Stimulated activated CD8-positive, alpha-beta memory T cell treated with anti-CD3 and anti-CD28 coated beads, Interleukin-15, amount 100 ng/mL, for 24 hours (primary cell): ENCODE results near the gene AGPAT4.
"Not testable (repeated sequence)": the region's sequence is repeated elsewhere in the genome, so short reads cannot be mapped to it uniquely, and the experiment has no call there.

Experiments
- DNase-seq: peaks from one replicate; pipeline ENCODE4 v3.0.0-alpha.2; 2020; ENCODE audit warnings: low read depth

The AGPAT4 gene

GRCh38 chr6:161273752-161274487, at the start of gene AGPAT4:
AGPAT4 (minus strand) TSS chr6:161274061; CDS start chr6:161232213, 41,848 bp downstream.
- no peak for DNase-seq

- no peak for DNase-seq
Measured at GRCh38 chr6:161319231-161319630, 45.4 kb upstream of the AGPAT4 start.

GRCh38 chr6:161318456-161318855, 44.6 kb upstream of the AGPAT4 start:
- no peak for DNase-seq

- no peak for DNase-seq
Measured at GRCh38 chr6:161316531-161316930, 42.7 kb upstream of the AGPAT4 start.

- DNase-seq, result not testable (repeated sequence)
Measured at GRCh38 chr6:161315246-161315917, 41.5 kb upstream of the AGPAT4 start.

GRCh38 chr6:161314541-161315245, 40.8 kb upstream of the AGPAT4 start:
- not testable (repeated sequence) for DNase-seq

GRCh38 chr6:161313940-161314509, 40.2 kb upstream of the AGPAT4 start:
- no peak for DNase-seq

GRCh38 chr6:161313475-161313874, 39.6 kb upstream of the AGPAT4 start:
- DNase-seq, result not testable (repeated sequence)

GRCh38 chr6:161309774-161310173, 35.9 kb upstream of the AGPAT4 start:
- not testable (repeated sequence) for DNase-seq

- no peak for DNase-seq
Measured at GRCh38 chr6:161308075-161308655, 34.3 kb upstream of the AGPAT4 start.

- no peak for DNase-seq
Measured at GRCh38 chr6:161305860-161306259, 32.0 kb upstream of the AGPAT4 start.

GRCh38 chr6:161303628-161304340, 29.9 kb upstream of the AGPAT4 start:
- DNase-seq, result no peak

- no peak for DNase-seq
Measured at GRCh38 chr6:161302949-161303348, 29.1 kb upstream of the AGPAT4 start.

GRCh38 chr6:161301338-161301737, 27.5 kb upstream of the AGPAT4 start:
- DNase-seq, result no peak

GRCh38 chr6:161300823-161301222, 27.0 kb upstream of the AGPAT4 start:
- DNase-seq, result no peak

GRCh38 chr6:161299726-161300125, 25.9 kb upstream of the AGPAT4 start:
- no peak for DNase-seq

GRCh38 chr6:161295784-161296183, 21.9 kb upstream of the AGPAT4 start:
- no peak for DNase-seq

GRCh38 chr6:161292650-161293281, 18.9 kb upstream of the AGPAT4 start:
- no peak for DNase-seq

GRCh38 chr6:161292145-161292544, 18.3 kb upstream of the AGPAT4 start:
- no peak for DNase-seq

GRCh38 chr6:161290751-161291150, 16.9 kb upstream of the AGPAT4 start:
- DNase-seq, result no peak

GRCh38 chr6:161284653-161285052, 10.8 kb upstream of the AGPAT4 start:
- DNase-seq, result no peak
